Body of pancreas (tissue), 4 donors: ENCODE data around the gene SGCE. TPM values are rescaled to one million over a fixed set of nuclear protein-coding genes. Genes with fewer than 3 reads are reported as not detected.

Experiments used
- ATAC-seq: fragments of 150-250 bp; one replicate; pipeline ENCODE4 v1.9.1; 2016
- DNase-seq, 4 donors: peaks; one replicate each; pipeline ENCODE4 v3.0.0-alpha.2; 2019
- H3K27ac ChIP-seq, 4 donors: fragments of 200-600 bp; sonication (generic); 1 replicate in 3 of 4; 2 replicates in 1 of 4; pipeline versions ENCODE4 v1.5.1 to v1.6.1; 2016 to 2019; ENCODE audit warnings: mild to moderate bottlenecking in 1 of 4, mixed read lengths in 1 of 4, moderate library complexity in 1 of 4
- H3K27me3 ChIP-seq, 2 donors: fragments of 200-600 bp; sonication (generic); one replicate each; pipeline ENCODE4 v1.6.0; 2016; ENCODE audit warnings: mild to moderate bottlenecking in 1 of 2
- H3K36me3 ChIP-seq, 2 donors: fragments of 200-600 bp; sonication (generic); replicated peaks in 1 of 2; 2 replicates each; pipeline ENCODE4 v1.5.1; 2016; ENCODE audit warnings: low read depth in 2 of 2; ENCODE audit not compliant: insufficient read depth in 1 of 2
- H3K4me1 ChIP-seq: fragments of 200-600 bp; sonication (generic); one replicate; pipeline ENCODE4 v1.6.0; 2016
- H3K4me3 ChIP-seq, 2 donors: fragments of 200-600 bp; sonication (generic); 1 replicate in 1 of 2; 2 replicates in 1 of 2; pipeline ENCODE4 v1.5.1; 2016 to 2019
- H3K9me3 ChIP-seq, 3 donors: fragments of 200-600 bp; sonication (generic); 1 replicate in 2 of 3; 2 replicates in 1 of 3; pipeline ENCODE4 v1.5.1; 2016
- POLR2A ChIP-seq, 3 donors: fragments of 450-650 bp; IDR thresholded peaks; one replicate each; pipeline ENCODE4 v1.6.1; 2016; ENCODE audit warnings: antibody characterized with exemption in 3 of 3, mild to moderate bottlenecking in 2 of 3
- WGBS, 2 donors: methylation state at CpG; one replicate each; pipeline ENCODE4 v1.1.5; 2017; 5-methylcytosine and 5-hydroxymethylcytosine counted together
- intact Hi-C: fragments of 100-400 bp; cut with DNase I; formaldehyde crosslinking; loops from one replicate; pipeline ENCODE4 v1.15.1; 2023
- total RNA-seq, 2 donors: library from RNA; depleted of rRNA; stranded (reverse); fragments of >200 nt; gene quantifications; one replicate each; pipeline ENCODE4 v1.1.0, GENCODE V29; 2016
- TF ChIP-seq, protein P1 (sequence below), 7 experiments: fragments of 450-650 bp in 4 of 7; fragments of 200-600 bp in 3 of 7; sonication (generic) in 3 of 7; IDR thresholded peaks; one replicate each; pipeline ENCODE4 v1.5.1; 2016 to 2019; ENCODE audit warnings: antibody characterized with exemption in 7 of 7

The SGCE gene
- total RNA-seq, 2 donors from 2014 or later: 48.1 to 55.3 TPM

DNA sequence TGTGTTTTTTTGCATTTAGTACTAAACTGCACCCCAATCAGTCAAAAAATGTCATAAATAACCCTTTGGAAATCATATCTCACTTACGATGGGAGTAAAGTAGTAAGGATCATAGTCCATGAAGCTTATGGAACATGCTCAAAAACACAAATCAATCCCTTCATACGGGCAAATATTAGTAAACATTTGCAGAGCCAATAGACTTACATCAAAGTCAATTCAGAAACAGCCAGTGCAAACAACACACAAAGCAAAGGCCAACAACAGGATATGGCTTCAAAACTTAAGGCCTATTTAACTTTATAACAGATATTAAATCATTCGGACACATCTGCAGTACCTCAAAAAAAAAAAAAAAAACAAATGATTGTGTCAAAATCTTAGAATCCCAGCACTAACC lies 32.1 kb downstream of the SGCE start:
- TF ChIP-seq, protein P1, sequence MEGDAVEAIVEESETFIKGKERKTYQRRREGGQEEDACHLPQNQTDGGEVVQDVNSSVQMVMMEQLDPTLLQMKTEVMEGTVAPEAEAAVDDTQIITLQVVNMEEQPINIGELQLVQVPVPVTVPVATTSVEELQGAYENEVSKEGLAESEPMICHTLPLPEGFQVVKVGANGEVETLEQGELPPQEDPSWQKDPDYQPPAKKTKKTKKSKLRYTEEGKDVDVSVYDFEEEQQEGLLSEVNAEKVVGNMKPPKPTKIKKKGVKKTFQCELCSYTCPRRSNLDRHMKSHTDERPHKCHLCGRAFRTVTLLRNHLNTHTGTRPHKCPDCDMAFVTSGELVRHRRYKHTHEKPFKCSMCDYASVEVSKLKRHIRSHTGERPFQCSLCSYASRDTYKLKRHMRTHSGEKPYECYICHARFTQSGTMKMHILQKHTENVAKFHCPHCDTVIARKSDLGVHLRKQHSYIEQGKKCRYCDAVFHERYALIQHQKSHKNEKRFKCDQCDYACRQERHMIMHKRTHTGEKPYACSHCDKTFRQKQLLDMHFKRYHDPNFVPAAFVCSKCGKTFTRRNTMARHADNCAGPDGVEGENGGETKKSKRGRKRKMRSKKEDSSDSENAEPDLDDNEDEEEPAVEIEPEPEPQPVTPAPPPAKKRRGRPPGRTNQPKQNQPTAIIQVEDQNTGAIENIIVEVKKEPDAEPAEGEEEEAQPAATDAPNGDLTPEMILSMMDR (IDR thresholded peaks at IDR 0.05): no peak
- intact Hi-C loops: no loop called here
- H3K4me1 ChIP-seq: peaks cover 5% of the 10 kb centered on the region
- no peaks in the 10 kb centered on the region for H3K36me3 ChIP-seq
- ATAC-seq (no peak), DNase-seq (no peak)
- H3K27ac ChIP-seq: no peak overlapping the region
- no peak overlapping the region for H3K4me3 ChIP-seq
- H3K9me3 ChIP-seq: no peaks in the 10 kb centered on the region
- 22 to 25% methylated on average over 3 of the region's 3 CpGs for whole genome bisulfite sequencing, 2 donors
- no peaks in the 10 kb centered on the region for H3K27me3 ChIP-seq

DNA sequence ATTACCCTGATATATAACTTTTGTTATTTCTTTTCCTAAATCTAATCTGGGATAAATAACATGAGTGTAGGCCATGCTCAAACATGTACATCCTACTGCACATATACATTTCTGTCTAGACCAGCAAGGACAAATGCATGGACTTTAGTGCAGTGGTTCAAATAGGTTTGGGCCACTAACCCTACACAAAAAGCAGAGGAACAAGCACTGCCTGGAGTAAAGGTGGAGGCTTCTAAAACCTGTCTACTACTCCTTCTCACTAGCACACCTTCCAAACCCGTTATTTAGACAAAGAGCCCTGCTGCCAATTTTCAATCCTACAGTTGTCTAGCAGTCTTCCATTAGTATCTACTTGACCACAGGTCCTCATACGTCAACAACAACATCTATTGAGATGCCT lies 34.8 kb downstream of the SGCE start:
- no peak for TF ChIP-seq POLR2A (IDR thresholded peaks at IDR 0.05)
- TF ChIP-seq, protein P1 (IDR thresholded peaks at IDR 0.05): no peak
- ATAC-seq: no peak
- WGBS, 2 donors: 83 to 87% methylated on average over 2 of the region's 2 CpGs
- intact Hi-C loops: no loop called here
- Histone ChIP-seq H3K27ac (peak overlapping the region in 1 of 4 donors; percentile 5), H3K36me3 (no peaks in the 10 kb centered on the region), H3K4me3 (no peak overlapping the region), H3K4me1 (peaks cover 5% of the 10 kb centered on the region), H3K9me3 (no peaks in the 10 kb centered on the region), H3K27me3 (no peaks in the 10 kb centered on the region)
- DNase-seq: no peak

DNA sequence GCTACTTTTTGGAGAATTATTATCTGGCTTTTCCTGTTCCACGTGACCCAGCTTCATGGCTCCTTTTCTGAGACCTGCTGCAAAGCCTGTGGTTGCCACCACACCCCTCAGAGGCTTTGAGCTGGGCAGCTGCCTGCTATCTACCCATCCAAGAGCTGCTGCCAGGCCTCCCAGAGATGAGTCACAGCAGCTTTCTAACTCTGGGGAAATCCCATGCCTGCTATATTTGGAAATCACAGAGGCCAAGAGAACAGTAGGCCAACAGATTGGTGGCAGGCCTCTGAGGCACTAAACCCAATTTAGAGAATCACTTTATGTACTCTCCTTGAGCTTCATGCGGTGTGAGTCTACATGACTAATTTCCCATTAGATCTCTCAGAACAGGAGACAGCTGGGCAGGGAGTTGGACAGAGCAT lies 35.2 kb downstream of the SGCE start:
- Histone ChIP-seq H3K27ac (peak overlapping the region in 1 of 4 donors; percentile 5), H3K9me3 (no peaks in the 10 kb centered on the region), H3K36me3 (no peaks in the 10 kb centered on the region), H3K27me3 (no peaks in the 10 kb centered on the region), H3K4me1 (peaks cover 5% of the 10 kb centered on the region), H3K4me3 (no peak overlapping the region)
- intact Hi-C loops: no loop called here
- no peak for TF ChIP-seq POLR2A (IDR thresholded peaks at IDR 0.05)
- TF ChIP-seq, protein P1 (IDR thresholded peaks at IDR 0.05): no peak
- peak; percentile 76 for ATAC-seq
- WGBS, 2 donors: 50 to 56% methylated on average over 2 of the region's 2 CpGs
- peak; percentile 24 to 65 (median 52) for DNase-seq

DNA sequence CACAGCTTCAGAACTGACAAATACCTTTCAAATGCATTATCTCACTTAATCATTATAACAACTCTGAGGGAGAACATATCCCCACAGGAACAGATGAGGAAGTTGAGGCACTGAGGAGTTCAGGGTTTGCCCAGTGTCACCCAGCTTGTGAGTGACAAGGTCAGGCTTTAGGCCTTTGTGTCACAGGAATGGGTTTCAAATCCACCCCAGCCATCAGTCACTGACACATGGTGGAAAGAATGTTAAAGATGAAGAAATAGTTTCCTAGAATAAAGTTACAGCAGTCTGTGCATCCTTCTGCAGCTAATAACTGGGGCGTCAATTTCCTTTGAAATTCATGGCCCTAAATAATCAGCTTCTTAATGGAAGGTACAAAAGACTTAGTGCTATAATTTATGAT lies 37.8 kb downstream of the SGCE start:
- H3K36me3 ChIP-seq: no peaks in the 10 kb centered on the region
- peaks cover 5% of the 10 kb centered on the region for H3K4me1 ChIP-seq
- no peak for TF ChIP-seq POLR2A (IDR thresholded peaks at IDR 0.05)
- TF ChIP-seq, protein P1 (IDR thresholded peaks at IDR 0.05): no peak
- ATAC-seq (no peak), DNase-seq (no peak)
- 88 to 90% methylated on average over 1 of the region's 1 CpG for WGBS, 2 donors
- intact Hi-C loops: no loop called here
- no peak overlapping the region for H3K4me3 ChIP-seq
- H3K9me3 ChIP-seq: no peaks in the 10 kb centered on the region
- H3K27me3 ChIP-seq: no peaks in the 10 kb centered on the region
- H3K27ac ChIP-seq: no peak overlapping the region

DNA sequence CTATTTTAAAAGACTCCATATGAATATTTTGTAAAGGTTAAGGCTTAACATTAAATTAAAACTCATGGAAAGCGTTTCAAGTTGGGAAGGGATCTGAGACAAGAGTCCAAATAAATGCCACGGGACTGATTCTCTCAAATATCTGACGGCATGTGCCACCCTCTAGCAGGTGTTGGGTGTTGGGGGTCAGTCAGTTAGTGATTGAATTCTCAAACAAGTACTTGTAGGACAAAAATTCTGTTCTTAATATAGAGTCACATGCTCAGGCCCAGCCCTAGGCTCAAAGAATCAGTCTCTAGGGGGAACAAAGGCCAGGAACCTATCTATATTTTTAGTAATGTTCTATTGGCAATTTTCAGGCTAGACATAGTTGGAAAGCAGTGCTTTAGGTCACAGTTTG lies 39.1 kb downstream of the SGCE start:
- H3K9me3 ChIP-seq: no peaks in the 10 kb centered on the region
- no peak overlapping the region for H3K27ac ChIP-seq
- H3K4me3 ChIP-seq: no peak overlapping the region
- intact Hi-C loops: no loop called here
- DNase-seq (no peak), ATAC-seq (no peak)
- WGBS, 2 donors: 90 to 94% methylated on average over 3 of the region's 3 CpGs
- peaks cover 5% of the 10 kb centered on the region for H3K4me1 ChIP-seq
- no peaks in the 10 kb centered on the region for H3K27me3 ChIP-seq
- TF ChIP-seq, protein P1 (IDR thresholded peaks at IDR 0.05): no peak
- TF ChIP-seq POLR2A (IDR thresholded peaks at IDR 0.05): no peak
- H3K36me3 ChIP-seq: no peaks in the 10 kb centered on the region
